ENCODE measurements around the gene C1orf210. TPM values are rescaled to one million over a fixed set of nuclear protein-coding genes. Genes with fewer than 3 reads are reported as not detected.

Gene C1orf210
- polyA plus RNA-seq, 1 donor (not counting 4 experiments of a cell fraction or from before 2014, with no cell fraction given), result 5.6 TPM

DNA sequence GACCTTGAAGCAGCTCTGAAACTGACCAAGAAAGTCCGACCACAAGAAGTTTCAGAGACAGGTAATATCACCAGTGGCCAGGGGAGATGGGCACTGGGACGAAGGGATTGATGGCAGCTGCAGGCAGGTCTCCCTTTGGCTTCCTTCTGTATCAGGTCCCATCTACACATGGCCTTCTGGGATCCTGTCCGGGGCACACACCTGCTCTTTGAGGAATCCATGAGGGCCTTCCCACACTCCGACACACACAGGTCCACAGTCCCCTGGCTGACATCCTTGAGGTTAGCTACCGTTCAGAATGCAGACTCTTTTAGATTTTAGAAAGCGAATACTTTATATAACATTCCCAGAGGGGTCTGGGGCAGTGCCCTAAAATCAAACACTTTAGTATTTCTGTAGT is 42.1 kb downstream of the C1orf210 start:
- FAIRE-seq (no peak), DNase-seq (ENCODE audit: low read depth, low spot score) (no peak)
- no peaks in the 10 kb centered on the region for H4K20me1 ChIP-seq (ENCODE audit: control insufficient read depth, extremely low read depth, insufficient read depth, low read length)
- no peaks in the 10 kb centered on the region for H3K36me3 ChIP-seq (ENCODE audit: control insufficient read depth in 2 of 2, extremely low read depth in 1 of 2, insufficient read depth in 2 of 2, low read length in 2 of 2)
- H3K4me2 ChIP-seq (ENCODE audit: control insufficient read depth, extremely low read depth, insufficient read depth, low read depth, low read length), result no peak overlapping the region
- peaks cover 6% of the 10 kb centered on the region for H3K4me1 ChIP-seq (ENCODE audit: control insufficient read depth, extremely low read depth, insufficient read depth, low read length)
- H3K27me3 ChIP-seq (ENCODE audit: control insufficient read depth, extremely low read depth, insufficient read depth, low read length), result no peaks in the 10 kb centered on the region
- TF ChIP-seq EZH2 (IDR thresholded peaks at IDR 0.05; ENCODE audit: low read length), result no peak
- TF ChIP-seq CTCF (optimal IDR thresholded peaks at IDR 0.05 in 1 of 3, IDR thresholded peaks at IDR 0.05 in 1 of 3, conservative IDR thresholded peaks at IDR 0.05 in 1 of 3; ENCODE audit: extremely low read depth in 1 of 3, insufficient read depth in 2 of 3, low read length in 3 of 3), result no peak
- H3K9ac ChIP-seq (ENCODE audit: control insufficient read depth, extremely low read depth, insufficient read depth, low read length), result no peak overlapping the region
- H3K4me3 ChIP-seq (ENCODE audit: control insufficient read depth in 2 of 3, extremely low read depth in 1 of 3, insufficient read depth in 2 of 3, low read depth in 1 of 3, low read length in 3 of 3), result no peak overlapping the region
- no peak overlapping the region for H3K27ac ChIP-seq (ENCODE audit: control insufficient read depth, insufficient read depth, low read length)
- H3K9me1 ChIP-seq (ENCODE audit: control insufficient read depth, extremely low read depth, insufficient read depth, low read length), result no peaks in the 10 kb centered on the region
- H3K79me2 ChIP-seq (ENCODE audit: control insufficient read depth, insufficient read depth, low read length), result no peaks in the 10 kb centered on the region
- dilution Hi-C loops (cut with MboI; ENCODE audit: extremely low pct_ligation_motif_present, low sequenced_read_pairs), result no loop called here
- no peak overlapping the region for H2AFZ ChIP-seq (ENCODE audit: control insufficient read depth, low read length)
- no peaks in the 10 kb centered on the region for H3K9me3 ChIP-seq (ENCODE audit: control insufficient read depth, low read depth, low read length)

- Histone ChIP-seq H3K4me2 (ENCODE audit: control insufficient read depth, extremely low read depth, insufficient read depth, low read depth, low read length) (no peak overlapping the region), H3K9me3 (ENCODE audit: control insufficient read depth, low read depth, low read length) (no peaks in the 10 kb centered on the region), H3K4me3 (ENCODE audit: control insufficient read depth in 2 of 3, extremely low read depth in 1 of 3, insufficient read depth in 2 of 3, low read depth in 1 of 3, low read length in 3 of 3) (no peak overlapping the region), H3K9me1 (ENCODE audit: control insufficient read depth, extremely low read depth, insufficient read depth, low read length) (no peaks in the 10 kb centered on the region), H3K9ac (ENCODE audit: control insufficient read depth, extremely low read depth, insufficient read depth, low read length) (no peak overlapping the region), H2AFZ (ENCODE audit: control insufficient read depth, low read length) (no peak overlapping the region), H3K79me2 (ENCODE audit: control insufficient read depth, insufficient read depth, low read length) (no peaks in the 10 kb centered on the region), H3K27me3 (ENCODE audit: control insufficient read depth, extremely low read depth, insufficient read depth, low read length) (no peaks in the 10 kb centered on the region), H3K36me3 (ENCODE audit: control insufficient read depth in 2 of 2, extremely low read depth in 1 of 2, insufficient read depth in 2 of 2, low read length in 2 of 2) (no peaks in the 10 kb centered on the region), H3K4me1 (ENCODE audit: control insufficient read depth, extremely low read depth, insufficient read depth, low read length) (peaks cover 6% of the 10 kb centered on the region), H3K27ac (ENCODE audit: control insufficient read depth, insufficient read depth, low read length) (no peak overlapping the region), H4K20me1 (ENCODE audit: control insufficient read depth, extremely low read depth, insufficient read depth, low read length) (no peaks in the 10 kb centered on the region)
- FAIRE-seq, result peak; percentile 23
- DNase-seq (ENCODE audit: low read depth, low spot score), result peak; percentile 64
- dilution Hi-C loops (cut with MboI; ENCODE audit: extremely low pct_ligation_motif_present, low sequenced_read_pairs), result no loop called here
- TF ChIP-seq EZH2 (IDR thresholded peaks at IDR 0.05; ENCODE audit: low read length), result no peak
These were observed 44.0 kb downstream of the C1orf210 start for GRCh38 chr1:43241413-43241836.

DNA sequence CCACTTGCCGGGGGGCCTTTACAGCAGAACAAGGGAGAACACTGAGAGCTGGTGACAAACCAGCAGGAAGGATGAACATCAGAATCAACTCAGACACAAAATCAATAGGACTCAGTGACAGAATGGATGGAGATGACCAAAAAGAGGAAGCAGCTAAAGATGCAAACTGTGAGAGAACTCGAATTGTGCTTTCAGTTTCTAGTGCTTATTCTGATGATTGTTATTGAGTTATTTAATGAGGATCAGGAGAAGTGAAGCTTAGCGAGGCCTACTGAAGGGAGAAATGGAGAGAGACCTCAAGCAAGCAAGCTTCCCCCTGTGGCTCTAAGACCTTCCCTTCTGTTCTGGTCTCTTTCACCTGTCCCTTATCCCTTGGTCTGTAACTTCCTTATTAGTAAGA is 45.9 kb downstream of the C1orf210 start:
- H3K9me1 ChIP-seq (ENCODE audit: control insufficient read depth, extremely low read depth, insufficient read depth, low read length), result no peaks in the 10 kb centered on the region
- H2AFZ ChIP-seq (ENCODE audit: control insufficient read depth, low read length), result no peak overlapping the region
- peak; percentile 9 for FAIRE-seq
- no peaks in the 10 kb centered on the region for H3K79me2 ChIP-seq (ENCODE audit: control insufficient read depth, insufficient read depth, low read length)
- no peaks in the 10 kb centered on the region for H3K27me3 ChIP-seq (ENCODE audit: control insufficient read depth, extremely low read depth, insufficient read depth, low read length)
- H4K20me1 ChIP-seq (ENCODE audit: control insufficient read depth, extremely low read depth, insufficient read depth, low read length), result no peaks in the 10 kb centered on the region
- H3K9me3 ChIP-seq (ENCODE audit: control insufficient read depth, low read depth, low read length), result no peaks in the 10 kb centered on the region
- no peaks in the 10 kb centered on the region for H3K36me3 ChIP-seq (ENCODE audit: control insufficient read depth in 2 of 2, extremely low read depth in 1 of 2, insufficient read depth in 2 of 2, low read length in 2 of 2)
- H3K4me2 ChIP-seq (ENCODE audit: control insufficient read depth, extremely low read depth, insufficient read depth, low read depth, low read length), result no peak overlapping the region
- no peak overlapping the region for H3K27ac ChIP-seq (ENCODE audit: control insufficient read depth, insufficient read depth, low read length)
- dilution Hi-C loops (cut with MboI; ENCODE audit: extremely low pct_ligation_motif_present, low sequenced_read_pairs), result no loop called here
- H3K4me1 ChIP-seq (ENCODE audit: control insufficient read depth, extremely low read depth, insufficient read depth, low read length), result peaks cover 9% of the 10 kb centered on the region
- TF ChIP-seq EZH2 (IDR thresholded peaks at IDR 0.05; ENCODE audit: low read length), result no peak
- no peak for TF ChIP-seq CTCF (optimal IDR thresholded peaks at IDR 0.05 in 1 of 3, IDR thresholded peaks at IDR 0.05 in 1 of 3, conservative IDR thresholded peaks at IDR 0.05 in 1 of 3; ENCODE audit: extremely low read depth in 1 of 3, insufficient read depth in 2 of 3, low read length in 3 of 3)
- no peak overlapping the region for H3K9ac ChIP-seq (ENCODE audit: control insufficient read depth, extremely low read depth, insufficient read depth, low read length)
- DNase-seq (ENCODE audit: low read depth, low spot score), result no peak
- H3K4me3 ChIP-seq (ENCODE audit: control insufficient read depth in 2 of 3, extremely low read depth in 1 of 3, insufficient read depth in 2 of 3, low read depth in 1 of 3, low read length in 3 of 3), result no peak overlapping the region
